ENCODE data around the gene MBTD1.
"Not testable (repeated sequence)": the region's sequence is repeated elsewhere in the genome, so short reads cannot be mapped to it uniquely, and the experiment has no call there.

Gene MBTD1

DNA sequence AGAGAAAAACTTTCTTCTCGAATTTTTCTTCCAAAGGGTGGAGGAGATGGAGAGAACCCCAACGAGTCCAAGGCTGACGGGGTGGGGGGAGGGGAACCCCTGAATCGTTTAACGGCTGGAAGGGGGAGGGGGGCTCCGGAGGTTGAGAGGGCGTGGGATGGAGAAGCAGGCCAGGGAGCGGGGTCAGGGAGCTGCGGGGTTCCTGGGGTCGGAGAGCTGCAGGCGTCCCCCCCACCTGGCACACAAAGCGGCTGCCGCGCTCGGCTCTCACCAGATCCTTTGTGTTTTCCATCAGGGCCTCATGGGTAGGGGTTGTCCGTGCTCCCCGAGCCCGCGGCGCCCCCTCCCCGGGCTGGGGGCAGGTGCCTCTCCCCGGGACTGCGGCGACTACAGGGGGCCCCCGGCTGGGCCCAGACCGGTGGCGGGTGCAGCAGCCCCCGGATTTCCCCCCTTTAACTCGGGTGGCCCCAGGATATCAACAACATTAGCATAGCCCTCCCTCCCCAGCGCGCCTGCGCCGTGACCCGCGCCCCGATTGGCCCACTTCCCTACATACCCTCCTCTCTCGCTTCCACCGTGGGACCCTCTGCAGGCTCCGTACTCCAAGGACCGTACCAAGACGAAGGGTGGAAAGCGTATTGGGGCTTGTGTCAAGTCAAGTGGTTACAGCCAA lies at the start of gene MBTD1:
Gene MBTD1, minus strand, starts transcription at position 486 of the 673 bp plus-strand sequence. CDS start 34,888 bp downstream, outside the sequence.
- DNase-seq (ENCODE audit: low spot score) = peak; percentile 96

DNA sequence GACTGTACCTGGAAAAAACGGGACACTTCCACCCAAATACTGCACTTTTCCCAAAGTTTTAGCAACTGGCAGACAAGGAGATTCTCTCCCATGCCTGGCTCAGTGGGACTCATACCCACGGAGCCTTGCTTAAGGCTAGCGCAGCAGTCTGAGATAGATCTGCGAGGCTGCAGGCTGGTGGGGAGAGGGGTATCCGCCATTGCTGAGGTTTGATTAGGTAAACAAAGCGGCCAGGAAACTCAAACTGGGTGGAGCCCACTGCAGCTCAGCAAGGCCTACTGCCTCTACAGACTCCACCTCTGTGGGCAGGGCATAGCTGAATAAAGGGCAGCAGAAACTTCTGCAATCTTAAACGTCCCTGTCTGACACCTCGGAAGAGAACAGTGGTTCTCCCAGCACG lies 45.3 kb upstream of the MBTD1 start:
- no peak for DNase-seq (ENCODE audit: low spot score)

DNA sequence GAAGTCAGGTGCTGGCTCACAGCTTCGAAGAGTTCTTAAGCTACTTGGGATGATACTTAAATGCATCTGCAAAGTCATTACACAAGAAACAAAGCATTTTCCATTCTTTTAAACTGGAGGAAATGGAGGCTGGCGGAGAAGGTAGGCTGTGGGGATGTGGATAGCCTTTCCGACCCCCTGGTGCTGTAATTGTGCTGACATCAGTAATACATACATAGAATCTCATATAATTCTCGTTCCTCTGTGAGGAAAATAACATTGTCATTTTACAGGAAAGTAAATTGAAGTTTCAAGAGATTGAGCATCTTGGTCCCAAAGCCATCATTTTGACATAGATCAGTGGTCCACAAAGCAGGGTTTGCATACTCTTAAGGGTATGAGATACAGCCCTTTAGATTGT lies 40.0 kb upstream of the MBTD1 start:
- no peak for DNase-seq (ENCODE audit: low spot score)

DNA sequence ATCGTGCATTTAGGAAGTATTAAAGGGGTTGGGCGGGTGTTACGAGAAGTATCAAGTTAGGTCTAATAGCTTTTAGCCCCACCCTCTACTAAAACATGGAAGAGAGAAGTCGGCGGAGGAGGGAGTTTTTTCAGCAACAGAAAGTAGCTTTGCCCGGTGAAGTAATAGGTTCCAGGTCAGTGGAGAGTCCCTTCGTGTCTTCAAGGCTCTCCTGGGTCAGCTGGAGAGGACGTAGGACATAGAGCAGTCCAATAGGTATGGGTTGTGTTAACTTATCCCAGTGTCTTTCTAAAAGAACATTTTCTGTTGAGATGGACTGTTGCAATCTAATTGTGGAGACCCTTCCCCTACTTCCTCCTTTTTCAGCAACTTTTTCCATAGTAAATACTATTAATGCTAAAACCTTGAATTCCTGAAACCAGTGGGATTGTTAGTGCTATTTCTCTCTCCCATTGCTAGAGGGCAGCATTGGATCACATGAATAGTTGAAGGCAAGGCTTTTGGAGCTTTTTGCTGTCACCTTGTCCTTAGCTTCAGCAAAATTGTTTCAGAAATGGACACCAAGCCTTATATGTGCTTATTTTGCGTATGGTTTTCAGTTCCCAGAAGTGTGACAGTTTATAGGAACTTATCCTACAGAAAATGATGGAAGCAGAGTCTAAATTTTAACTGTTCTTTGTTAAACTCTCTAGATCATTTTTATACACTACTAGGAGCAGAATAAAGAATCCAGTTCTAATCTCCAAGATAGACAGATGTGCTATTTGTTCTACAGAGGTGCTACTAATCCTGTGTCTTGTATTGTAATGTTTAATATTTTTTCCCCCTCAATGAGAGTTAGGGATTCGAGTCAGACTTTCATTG lies 38.9 kb upstream of the MBTD1 start:
- peak; percentile 44 for DNase-seq (ENCODE audit: low spot score)

DNA sequence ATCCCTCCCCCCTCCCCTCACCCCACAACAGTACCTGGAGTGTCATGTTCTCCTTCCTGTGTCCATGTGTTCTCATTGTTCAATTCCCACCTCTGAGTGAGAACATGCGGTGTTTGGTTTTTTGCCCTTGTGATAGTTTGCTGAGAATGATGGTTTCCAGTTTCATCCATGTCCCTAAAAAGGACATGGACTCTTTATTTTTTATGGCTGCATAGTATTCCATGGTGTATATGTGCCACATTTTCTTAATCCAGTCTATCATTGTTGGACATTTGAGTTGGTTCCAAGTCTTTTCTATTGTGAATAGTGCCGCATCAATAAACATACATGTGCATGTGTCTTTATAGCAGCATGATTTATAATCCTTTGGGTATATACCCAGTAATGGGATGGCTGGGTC lies 34.5 kb upstream of the MBTD1 start:
- not testable (repeated sequence) for DNase-seq (ENCODE audit: low spot score)

DNA sequence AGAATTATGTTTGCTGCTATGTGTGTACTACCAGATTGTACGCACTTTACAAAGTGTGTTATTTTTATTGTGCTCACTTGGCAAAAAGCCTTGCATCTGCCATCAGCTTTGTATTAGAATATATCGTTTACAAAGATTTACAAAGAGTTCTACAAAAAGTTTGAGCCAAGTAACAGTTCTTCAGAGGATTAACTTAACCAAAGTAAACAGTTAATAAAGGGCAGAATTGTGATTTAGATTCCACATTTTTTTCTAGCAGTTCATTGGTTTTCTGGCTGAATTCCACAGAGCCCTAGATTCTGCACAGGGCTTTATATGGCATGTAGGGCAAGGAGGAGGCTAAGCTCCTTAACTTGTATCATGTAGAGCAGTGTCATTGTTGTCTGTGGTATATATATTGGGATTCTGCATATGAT lies 29.9 kb upstream of the MBTD1 start:
- no peak for DNase-seq (ENCODE audit: low spot score)

DNA sequence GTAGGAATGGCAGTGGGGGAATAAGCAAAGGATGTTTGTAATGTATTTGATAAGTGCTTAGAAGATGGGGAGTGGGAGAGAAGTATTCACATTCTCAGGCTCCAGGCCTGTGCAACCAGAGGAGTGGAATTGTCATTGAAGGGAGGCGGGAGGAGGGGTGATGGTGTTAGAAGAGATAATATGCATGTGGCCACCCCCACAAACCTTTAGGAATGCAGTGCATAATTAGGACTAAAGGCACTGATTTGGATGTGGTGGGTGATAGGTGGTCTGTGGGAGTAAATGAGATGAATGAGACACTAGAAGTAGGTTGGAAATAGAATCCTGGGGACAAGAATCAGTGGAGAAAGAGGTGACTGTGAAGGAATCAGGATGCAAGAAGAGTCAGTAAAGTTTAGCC lies 27.6 kb upstream of the MBTD1 start:
- DNase-seq (ENCODE audit: low spot score) = no peak

DNA sequence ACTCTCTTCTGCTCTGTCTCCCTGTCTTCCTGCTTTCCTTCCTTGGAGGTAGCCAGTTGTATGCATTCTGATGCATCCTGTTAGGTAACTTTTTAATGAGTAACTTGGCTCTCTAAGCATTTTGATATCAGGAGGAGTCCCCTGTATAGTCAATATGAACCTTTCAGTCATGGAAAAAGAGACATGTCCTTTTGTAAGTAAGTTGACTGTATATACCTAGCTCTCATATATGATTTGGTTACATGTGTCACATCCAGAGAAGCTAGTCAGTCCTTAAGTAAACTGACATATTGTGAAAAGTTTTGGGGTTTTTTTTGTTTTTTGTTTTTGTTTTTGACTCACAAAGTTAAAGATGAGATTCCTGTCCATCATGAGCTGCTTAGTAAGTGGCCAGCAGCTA lies 19.3 kb upstream of the MBTD1 start:
- DNase-seq (ENCODE audit: low spot score) = no peak

DNA sequence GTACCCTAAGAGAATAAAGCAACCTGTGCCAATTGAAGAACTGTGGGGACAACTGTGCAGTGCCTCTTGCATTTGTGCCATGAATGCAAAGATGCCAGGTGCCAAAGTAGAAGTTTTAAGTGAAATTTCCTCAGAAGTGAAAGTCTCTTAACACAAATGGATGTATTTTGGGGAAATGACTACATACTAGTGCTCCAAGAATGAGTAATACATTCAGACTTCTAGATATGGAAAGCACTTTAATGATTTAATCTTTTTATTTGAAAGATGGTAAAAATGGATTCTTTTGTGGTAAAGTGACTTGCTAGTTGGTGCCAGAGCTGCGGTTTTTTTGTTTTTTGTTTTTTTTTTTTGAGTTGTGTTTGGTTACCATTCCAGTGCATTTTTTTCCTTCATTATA lies 15.5 kb upstream of the MBTD1 start:
- no peak for DNase-seq (ENCODE audit: low spot score)

DNA sequence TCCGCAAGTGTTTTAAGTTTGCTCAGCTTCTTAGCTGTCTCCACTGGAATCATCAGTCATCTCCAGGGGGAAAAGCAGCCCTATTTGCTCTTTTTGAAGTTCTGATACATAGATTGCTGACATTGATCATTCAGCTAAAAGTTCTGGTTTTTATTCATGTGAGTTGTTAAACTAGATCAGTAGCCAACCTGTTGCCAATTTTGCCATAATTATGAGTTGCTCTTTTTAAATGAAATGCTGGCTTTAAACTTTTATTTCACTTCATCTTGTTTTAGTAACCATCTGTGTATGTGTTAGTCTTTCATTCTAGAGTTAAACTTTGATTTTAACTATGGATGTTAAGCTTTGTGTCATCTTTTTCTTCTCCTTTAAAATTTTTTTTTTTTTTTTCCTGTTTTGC lies 13.0 kb upstream of the MBTD1 start:
- DNase-seq (ENCODE audit: low spot score) = no peak

DNA sequence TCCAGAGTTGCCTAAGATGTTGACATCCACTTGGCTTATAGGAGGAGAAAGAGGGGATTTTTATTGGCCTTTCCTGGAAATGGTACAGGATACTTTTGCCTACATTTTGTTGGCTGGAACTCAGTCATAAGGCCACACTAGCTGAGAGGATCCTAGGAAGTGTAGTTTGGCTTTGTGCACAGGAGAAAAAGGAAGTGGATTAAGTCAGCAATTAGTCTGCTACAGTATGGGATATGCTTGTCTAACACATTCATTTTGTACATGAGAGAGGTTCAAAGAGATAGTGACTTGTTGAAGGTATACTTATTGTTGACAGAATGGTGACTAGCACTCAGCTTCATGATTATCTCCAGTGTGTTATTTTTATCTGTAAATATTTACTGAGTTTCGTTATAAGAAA lies 10.8 kb upstream of the MBTD1 start:
- no peak for DNase-seq (ENCODE audit: low spot score)

DNA sequence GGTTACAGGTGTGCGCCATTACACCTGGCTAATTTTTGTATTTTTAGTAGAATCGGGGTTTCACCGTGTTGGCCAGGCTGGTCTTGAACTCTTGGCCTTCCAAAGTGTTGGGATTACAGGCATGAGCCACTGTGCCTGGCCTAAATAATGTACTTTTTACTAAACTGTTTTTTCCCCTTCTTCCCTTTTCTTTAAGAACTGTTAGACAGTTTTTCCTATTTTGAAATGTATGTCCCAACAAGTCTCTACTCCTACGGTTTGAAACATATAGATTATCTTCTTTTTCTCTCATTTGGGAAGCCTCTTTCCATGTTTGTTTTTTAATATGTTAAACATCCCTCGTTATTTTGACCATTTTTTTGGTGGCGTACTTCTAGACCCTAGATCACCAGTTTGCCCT lies 10.1 kb upstream of the MBTD1 start:
- no peak for DNase-seq (ENCODE audit: low spot score)

DNA sequence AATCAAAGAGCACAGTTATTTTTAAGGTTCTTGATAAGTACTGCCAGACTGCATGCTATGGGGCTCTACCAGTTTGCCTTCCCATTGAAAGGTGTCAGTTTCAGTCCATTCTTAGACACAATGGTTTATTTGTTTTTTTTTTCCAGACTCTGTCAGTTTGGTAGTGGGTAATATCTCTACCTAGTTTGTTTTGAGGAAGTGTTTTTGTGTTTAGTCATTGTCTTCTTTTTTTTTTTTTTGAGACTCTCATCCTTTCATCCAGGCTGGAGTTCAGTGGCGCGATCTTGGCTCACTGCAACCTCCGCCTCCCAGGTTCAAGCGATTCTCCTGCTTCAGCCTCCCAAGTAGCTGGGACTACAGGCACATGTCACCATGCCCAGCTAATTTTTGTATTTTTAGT lies 4.6 kb upstream of the MBTD1 start:
- DNase-seq (ENCODE audit: low spot score) = not testable (repeated sequence)

DNA sequence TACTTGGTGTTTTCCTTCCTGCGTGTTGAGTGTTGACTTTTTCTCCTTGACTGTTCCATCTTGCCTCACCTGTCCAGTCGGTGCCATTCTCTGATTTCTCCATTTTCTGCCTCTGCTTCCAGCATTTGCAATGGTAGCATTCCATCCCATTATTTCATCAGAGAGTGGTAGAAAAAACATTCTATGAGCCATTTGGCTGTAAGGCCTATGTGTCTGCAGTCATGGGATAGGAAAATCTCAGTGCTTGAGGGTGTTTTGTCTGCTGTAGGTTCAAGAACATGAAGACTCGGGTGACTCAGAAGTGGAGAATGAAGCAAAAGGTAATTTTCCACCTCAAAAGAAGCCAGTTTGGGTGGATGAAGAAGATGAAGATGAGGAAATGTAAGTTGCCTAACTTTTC lies 3.2 kb upstream of the MBTD1 start:
- DNase-seq (ENCODE audit: low spot score) = no peak

DNA sequence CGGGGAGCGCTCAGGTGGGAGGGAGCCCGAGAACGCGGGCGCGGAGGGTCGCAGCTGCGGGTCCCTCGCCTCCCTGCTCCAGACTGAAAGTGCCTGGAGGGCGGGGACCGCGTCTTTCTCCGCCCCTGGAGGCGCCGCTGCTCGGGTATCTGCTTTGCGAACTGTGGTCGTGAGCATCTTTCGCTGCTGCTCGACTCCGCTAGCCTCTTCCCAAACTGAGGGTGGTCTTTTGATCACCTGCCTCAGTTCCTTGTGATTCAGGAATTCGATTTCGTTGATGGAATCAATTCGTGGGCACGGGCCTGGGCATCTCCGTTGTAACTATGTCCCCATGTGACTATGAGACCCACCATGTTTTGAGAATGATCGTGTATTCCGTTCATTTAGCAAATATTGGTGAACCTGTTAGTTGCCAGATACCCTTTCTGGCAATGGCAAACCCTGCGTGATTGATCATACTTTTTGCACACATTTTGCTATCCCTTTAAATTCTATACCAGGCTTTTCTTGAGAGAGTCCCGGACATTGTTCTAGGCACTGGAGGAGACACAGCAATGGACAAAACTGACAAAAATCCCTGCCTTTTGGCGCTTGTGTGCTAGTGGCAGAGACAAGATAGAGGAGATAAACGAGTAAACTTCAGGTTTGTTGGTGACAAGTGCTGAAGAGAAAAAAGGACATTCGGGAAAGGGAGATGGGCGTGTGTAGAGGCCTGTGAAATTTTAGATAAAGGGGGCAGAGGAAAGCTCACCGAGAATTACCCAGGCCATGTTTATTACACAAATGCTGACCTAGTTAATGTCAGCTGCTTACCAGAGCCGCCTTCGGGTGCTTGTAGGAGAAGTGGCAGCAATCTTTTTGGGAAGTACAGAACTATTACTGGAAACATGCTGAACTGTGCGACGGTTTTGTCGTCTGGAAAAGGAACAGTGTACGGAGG lies 1.4 kb upstream of the MBTD1 start:
- DNase-seq (ENCODE audit: low spot score) = peak; percentile 5

DNA sequence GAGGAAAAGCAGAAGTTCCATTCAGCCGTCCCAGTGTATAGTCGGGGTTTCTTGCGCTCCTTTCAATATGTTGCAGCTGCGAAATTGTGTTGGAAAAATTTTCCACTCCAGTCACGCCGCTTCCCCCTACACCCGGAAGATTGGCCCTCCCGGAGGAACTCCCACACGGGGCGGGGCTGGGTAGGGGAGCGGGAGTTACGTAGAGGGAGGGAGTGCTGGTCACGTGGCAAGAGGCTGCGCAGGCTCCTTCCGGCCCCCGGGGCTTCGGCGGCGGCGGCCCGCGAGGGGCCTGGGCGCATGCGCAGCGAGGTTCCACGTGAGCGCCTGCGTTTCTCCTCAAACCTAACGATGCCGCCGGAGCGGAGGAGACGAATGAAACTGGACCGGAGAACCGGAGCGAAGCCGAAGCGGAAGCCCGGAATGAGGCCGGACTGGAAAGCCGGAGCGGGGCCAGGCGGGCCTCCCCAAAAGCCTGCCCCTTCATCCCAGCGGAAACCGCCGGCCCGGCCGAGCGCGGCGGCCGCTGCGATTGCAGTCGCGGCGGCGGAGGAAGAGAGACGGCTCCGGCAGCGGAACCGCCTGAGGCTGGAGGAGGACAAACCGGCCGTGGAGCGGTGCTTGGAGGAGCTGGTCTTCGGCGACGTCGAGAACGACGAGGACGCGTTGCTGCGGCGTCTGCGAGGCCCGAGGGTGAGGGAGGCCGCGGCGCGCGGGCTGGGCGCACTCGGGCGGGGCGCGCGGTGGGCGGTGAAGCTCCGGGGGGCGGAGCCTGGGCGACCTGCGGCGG lies 581 bp upstream of the MBTD1 start, which contains the start of gene UTP18:
Gene UTP18, plus strand, starts transcription at position 310 of the 787 bp plus-strand sequence. Its CDS starts 39 bp downstream, at position 349.
- DNase-seq (ENCODE audit: low spot score) = peak; percentile 97

DNA sequence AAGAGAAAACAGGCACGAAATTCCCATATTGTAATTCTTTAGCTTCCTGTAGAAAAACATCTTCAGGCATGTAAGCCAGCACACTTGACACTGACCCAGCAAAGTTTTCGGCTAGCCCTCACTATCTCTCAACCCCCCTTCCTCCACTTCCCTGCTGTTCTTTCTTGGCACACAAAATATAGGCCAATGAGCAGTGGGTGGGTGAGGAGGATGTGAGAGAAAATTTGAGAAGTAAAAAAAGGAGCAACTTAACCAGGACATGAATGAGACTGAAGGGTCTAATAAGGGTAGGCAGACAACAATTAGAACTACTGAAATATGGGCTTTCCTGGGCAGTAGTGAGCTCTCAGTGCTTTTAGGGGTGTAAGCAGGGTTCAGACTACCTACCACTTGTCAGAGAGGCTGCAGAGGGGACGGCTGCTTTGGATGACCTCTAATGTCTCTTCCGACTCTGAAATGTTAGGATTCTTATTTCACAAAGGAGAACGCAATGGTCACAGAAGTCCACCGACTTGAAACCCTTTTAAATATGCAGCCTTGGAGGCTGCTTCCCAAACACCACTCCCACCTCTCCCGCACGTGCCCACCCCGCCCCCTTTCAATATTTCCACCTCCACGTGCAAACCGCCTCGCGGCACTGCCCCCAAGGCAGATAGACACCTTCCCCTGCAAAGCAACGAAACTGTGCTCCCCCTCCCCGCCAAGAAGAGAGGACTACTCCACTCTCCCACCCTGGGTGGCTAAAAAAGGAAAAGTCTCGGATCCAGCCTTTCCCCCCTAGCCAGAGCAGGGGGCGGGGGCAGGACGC lies 889 bp downstream of the MBTD1 start:
- peak; percentile 8 for DNase-seq (ENCODE audit: low spot score)

DNA sequence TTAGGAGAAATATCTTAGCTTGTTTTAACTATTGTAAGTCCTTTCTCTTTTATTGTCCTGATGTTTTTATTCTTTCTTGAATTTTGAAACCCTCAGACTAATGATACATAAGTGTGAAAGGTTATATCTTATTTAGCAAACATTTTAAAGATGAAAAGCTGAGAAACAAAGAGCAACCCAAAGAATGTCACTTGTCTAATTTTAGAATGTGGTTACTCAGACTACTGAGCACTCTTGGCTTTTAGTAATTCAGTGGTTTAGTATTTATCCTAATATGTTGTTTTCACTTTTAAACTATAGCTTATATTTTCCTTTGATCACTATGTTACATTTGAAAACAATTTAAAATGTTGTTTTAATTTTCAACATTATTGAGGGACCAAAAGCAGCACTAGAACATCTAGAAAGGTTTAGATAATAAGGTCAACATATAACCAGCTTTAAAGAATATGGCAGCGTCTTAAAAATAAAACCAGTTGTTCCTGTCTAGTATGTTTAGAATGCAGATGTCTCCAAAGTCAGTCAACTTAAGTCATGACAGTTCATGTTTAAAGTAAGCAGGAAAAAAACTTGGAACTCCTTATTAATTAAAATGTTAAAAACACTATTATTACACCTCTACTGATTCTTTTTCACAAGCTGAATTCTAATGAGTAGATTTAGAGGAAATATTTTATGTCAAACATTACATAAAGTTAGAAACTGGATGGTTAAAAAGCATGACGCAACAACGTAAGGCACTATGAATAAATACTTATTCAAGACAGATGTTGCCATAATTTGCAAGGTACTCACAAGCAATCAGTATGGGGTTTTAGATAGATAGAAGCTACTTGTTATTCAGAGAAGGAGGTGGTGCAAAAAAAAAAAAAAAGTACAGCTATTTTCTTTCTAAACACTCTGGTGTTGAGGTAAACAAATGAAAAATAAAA lies 2.4 kb downstream of the MBTD1 start:
- no peak for DNase-seq (ENCODE audit: low spot score)

DNA sequence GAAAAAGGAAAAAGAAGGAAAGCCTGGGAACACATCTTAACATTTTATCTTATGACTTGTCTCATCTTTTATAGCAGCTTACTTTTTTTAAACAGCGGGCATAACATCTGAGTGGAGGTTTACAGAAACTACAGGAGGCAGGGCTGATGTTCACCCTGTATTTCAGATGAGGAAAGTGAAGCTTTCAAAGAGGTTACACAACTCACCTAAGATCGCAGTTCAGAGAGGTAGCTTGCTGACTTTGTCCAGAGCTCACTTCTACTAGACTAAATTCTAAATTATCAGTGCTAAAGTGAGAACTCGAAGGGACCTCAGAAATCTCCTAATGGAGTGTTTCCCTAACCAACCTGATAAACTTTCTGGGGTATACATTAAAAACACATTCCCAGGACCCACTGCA lies 3.7 kb downstream of the MBTD1 start:
- DNase-seq (ENCODE audit: low spot score) = no peak

Data from SW480 (cell line).